WTC11 (cell line): ENCODE data around the gene YTHDC2. TPM values are rescaled to one million over a fixed set of nuclear protein-coding genes. Genes with fewer than 3 reads are reported as not detected.
A peak's percentile ranks its signal among the peaks of the same experiment; 100 is the strongest.

ENCODE experiments used
- ATAC-seq: fragments of 200-7000 bp; cut with Tn5 transposase; 2 replicates; pipeline ENCODE4 v1.10.0; 2021; ENCODE audit warnings: mild to moderate bottlenecking, moderate library complexity
- CTCF ChIA-PET: fragments of 300-600 bp; sonication (Branson Sonifier 250); formaldehyde crosslinking; loops from one replicate; lab custom pipeline; 2021; ENCODE audit warnings: antibody characterized with exemption; lab: Charles Lee
- POLR2A ChIA-PET: fragments of 350-600 bp; sonication (Branson Sonifier 250); formaldehyde crosslinking; loops from one replicate; lab custom pipeline; 2021; ENCODE audit warnings: antibody characterized with exemption; lab: Charles Lee
- DNase-seq: peaks from one replicate; pipeline ENCODE4 v3.0.0; 2021; ENCODE audit warnings: low spot score
- H3K27ac Mint-ChIP-seq: 2 replicates; pipeline ENCODE4 v1.8.0; 2021; ENCODE audit warnings: mixed read lengths
- H3K27me3 Mint-ChIP-seq: 2 replicates; pipeline ENCODE4 v1.8.0; 2021; ENCODE audit warnings: low read depth, mild to moderate bottlenecking, moderate library complexity, mixed read lengths
- H3K36me3 Mint-ChIP-seq: 2 replicates; pipeline ENCODE4 v1.8.0; 2021; ENCODE audit warnings: mixed read lengths
- H3K4me1 Mint-ChIP-seq: 2 replicates; pipeline ENCODE4 v1.8.0; 2022; ENCODE audit warnings: mixed read lengths
- H3K4me3 Mint-ChIP-seq: 2 replicates; pipeline ENCODE4 v1.8.0; 2021; ENCODE audit warnings: mild to moderate bottlenecking, moderate library complexity, mixed read lengths
- H3K9me3 Mint-ChIP-seq: 2 replicates; pipeline ENCODE4 v1.8.0; 2021; ENCODE audit warnings: mixed read lengths
- ATF2 ChIP-seq: sonication (generic); formaldehyde crosslinking; IDR thresholded peaks from 2 replicates; pipeline ENCODE4 v1.8.1; 2022; ENCODE audit warnings: low read depth, missing genetic modification reagents, borderline replicate concordance
- CDX4 ChIP-seq: fragments of 250-450 bp; sonication (Bioruptor Pico); IDR thresholded peaks from 2 replicates; pipeline ENCODE4 v1.9.0; 2021; ENCODE audit warnings: moderate library complexity, mild to moderate bottlenecking, inconsistent platforms, borderline replicate concordance
- CREM ChIP-seq: sonication (generic); formaldehyde crosslinking; IDR thresholded peaks from 2 replicates; pipeline ENCODE4 v1.8.1; 2022; ENCODE audit warnings: mild to moderate bottlenecking, missing genetic modification reagents, moderate library complexity
- E2F5 ChIP-seq: sonication (generic); formaldehyde crosslinking; IDR thresholded peaks from 2 replicates; pipeline ENCODE4 v1.8.1; 2022; ENCODE audit warnings: mild to moderate bottlenecking, moderate library complexity, missing genetic modification reagents
- ERG ChIP-seq: fragments of 250-450 bp; sonication (Bioruptor Pico); IDR thresholded peaks from 2 replicates; pipeline ENCODE4 v1.8.0; 2021; ENCODE audit warnings: mild to moderate bottlenecking
- ETV6 ChIP-seq: sonication (generic); formaldehyde crosslinking; IDR thresholded peaks from 2 replicates; pipeline ENCODE4 v1.8.1; 2022; ENCODE audit warnings: mild to moderate bottlenecking, missing genetic modification reagents
- FOXK1 ChIP-seq: sonication (generic); formaldehyde crosslinking; IDR thresholded peaks from 2 replicates; pipeline ENCODE4 v1.8.0; 2022; ENCODE audit warnings: mild to moderate bottlenecking, moderate library complexity, missing genetic modification reagents
- GABPB1 ChIP-seq: sonication (generic); formaldehyde crosslinking; IDR thresholded peaks from 2 replicates; pipeline ENCODE4 v1.8.1; 2023; ENCODE audit warnings: mild to moderate bottlenecking, missing genetic modification reagents
- IRF1 ChIP-seq: sonication (generic); formaldehyde crosslinking; IDR thresholded peaks from 2 replicates; pipeline ENCODE4 v1.8.0; 2023; ENCODE audit warnings: missing genetic modification reagents
- NFYB ChIP-seq: sonication (generic); formaldehyde crosslinking; conservative IDR thresholded peaks from 2 replicates; pipeline ENCODE4 v1.8.0; 2022; ENCODE audit warnings: low read depth, missing genetic modification reagents
- NR3C1 ChIP-seq: sonication (generic); formaldehyde crosslinking; conservative IDR thresholded peaks from 2 replicates; pipeline ENCODE4 v1.8.1; 2023; ENCODE audit warnings: low read depth, mild to moderate bottlenecking, missing genetic modification reagents
- SMAD4 ChIP-seq: sonication (generic); formaldehyde crosslinking; IDR thresholded peaks from 2 replicates; pipeline ENCODE4 v1.8.0; 2022; ENCODE audit warnings: mild to moderate bottlenecking, missing genetic modification reagents
- SP1 ChIP-seq: sonication (generic); formaldehyde crosslinking; conservative IDR thresholded peaks from 2 replicates; pipeline ENCODE4 v1.8.1; 2022; ENCODE audit warnings: missing genetic modification reagents
- STAT6 ChIP-seq: sonication (generic); formaldehyde crosslinking; conservative IDR thresholded peaks from 2 replicates; pipeline ENCODE4 v1.8.1; 2023; ENCODE audit warnings: mild to moderate bottlenecking, low read depth, missing genetic modification reagents, moderate library complexity
- ZNF396 ChIP-seq: fragments of 250-450 bp; sonication (Bioruptor Pico); IDR thresholded peaks from 2 replicates; pipeline ENCODE4 v1.8.0; 2021; ENCODE audit warnings: mild to moderate bottlenecking, moderate library complexity, borderline replicate concordance
- ZNF671 ChIP-seq: fragments of 250-450 bp; sonication (Bioruptor Pico); IDR thresholded peaks from 2 replicates; pipeline ENCODE4 v1.8.0; 2021; ENCODE audit warnings: mild to moderate bottlenecking
- total RNA-seq: library from RNA; stranded (reverse); gene quantifications from 3 replicates; pipeline ENCODE4 v1.2.3, GENCODE V29; 2021

Gene YTHDC2
- total RNA-seq, 1 experiment from 2014 or later = 21.6 TPM

- Mint-ChIP-seq H3K27me3 (peaks cover 5% of the 10 kb centered on the region), H3K4me1 (no peaks in the 10 kb centered on the region), H3K36me3 (no peaks in the 10 kb centered on the region), H3K4me3 (no peak overlapping the region), H3K27ac (no peak overlapping the region), H3K9me3 (no peaks in the 10 kb centered on the region)
- DNase-seq (no peak), ATAC-seq (no peak)
- ChIA-PET POLR2A (no interaction called here), CTCF (no interaction called here)
- TF ChIP-seq GABPB1 (CRISPR knock-in tag) (peak; percentile 57; the same call in 1 of the 2 replicates), ATF2 (CRISPR knock-in tag) (no peak)
Measured at GRCh38 chr5:113505181-113505580, 8.3 kb upstream of the YTHDC2 start.

GRCh38 chr5:113507601-113508000 lies 5.9 kb upstream of the YTHDC2 start:
- TF ChIP-seq ZNF671 (CRISPR knock-in tag) (no peak), SP1 (CRISPR knock-in tag) (no peak), FOXK1 (CRISPR knock-in tag) (no peak), IRF1 (CRISPR knock-in tag) (no peak), ETV6 (CRISPR knock-in tag) (no peak), CREM (CRISPR knock-in tag) (no peak), CDX4 (CRISPR knock-in tag) (no peak), ERG (CRISPR knock-in tag) (no peak), E2F5 (CRISPR knock-in tag) (no peak), SMAD4 (CRISPR knock-in tag) (no peak), ZNF396 (CRISPR knock-in tag) (no peak), NFYB (CRISPR knock-in tag) (no peak), STAT6 (no peak), NR3C1 (CRISPR knock-in tag) (no peak)
- ChIA-PET CTCF (no interaction called here), POLR2A (no interaction called here)
- no peaks in the 10 kb centered on the region for H3K36me3 Mint-ChIP-seq
- no peak overlapping the region for H3K4me3 Mint-ChIP-seq
- H3K27me3 Mint-ChIP-seq = peaks cover 5% of the 10 kb centered on the region
- H3K9me3 Mint-ChIP-seq = no peaks in the 10 kb centered on the region
- ATAC-seq (no peak), DNase-seq (no peak)
- H3K27ac Mint-ChIP-seq = no peak overlapping the region
- no peaks in the 10 kb centered on the region for H3K4me1 Mint-ChIP-seq
